ENCODE data around the gene EHMT2.

The EHMT2 gene

GRCh38 chr6:31888276-31889258, 8.9 kb downstream of the EHMT2 start:
- no peak for DNase-seq

DNA sequence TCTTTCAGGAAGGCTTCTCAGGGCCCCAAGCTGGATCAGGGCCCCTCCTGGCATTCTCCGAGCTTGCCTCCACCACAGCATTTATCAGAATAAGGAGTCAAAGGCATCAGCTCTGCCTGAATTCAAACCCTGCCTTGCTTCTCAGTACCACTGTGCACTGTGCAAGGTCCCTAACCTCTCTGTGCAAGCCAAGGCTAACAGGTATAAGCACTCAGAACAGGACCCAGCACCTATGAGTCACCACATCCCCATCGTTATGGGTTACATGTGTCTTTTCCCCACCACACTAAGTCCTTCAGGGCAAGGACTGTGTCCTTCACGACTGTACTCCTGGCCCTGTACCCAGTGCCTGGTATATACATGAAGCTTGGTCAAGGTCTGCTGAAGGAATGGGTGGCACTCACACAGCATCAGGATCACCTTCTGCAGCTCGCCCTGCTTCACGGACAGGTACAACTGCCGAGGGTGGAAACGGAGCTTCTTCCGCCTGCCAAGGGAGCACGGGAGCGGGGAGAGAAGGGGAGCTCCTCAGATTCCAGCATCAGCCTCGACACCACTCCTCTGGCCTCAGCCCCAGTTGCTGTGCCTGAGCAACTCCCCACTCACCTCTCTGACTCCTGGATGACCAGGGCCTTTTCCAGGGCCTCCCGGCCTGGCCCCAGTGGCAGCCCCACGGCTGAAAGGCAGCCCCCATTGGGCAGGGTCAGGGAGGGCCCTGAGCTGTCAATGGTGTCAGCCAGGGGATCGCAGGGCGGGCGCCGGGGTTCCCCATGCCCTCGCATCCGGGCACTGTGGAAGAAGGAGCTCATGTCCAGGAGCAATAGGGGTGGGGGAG, 10.1 kb downstream of the EHMT2 start:
- no peak for DNase-seq

DNA sequence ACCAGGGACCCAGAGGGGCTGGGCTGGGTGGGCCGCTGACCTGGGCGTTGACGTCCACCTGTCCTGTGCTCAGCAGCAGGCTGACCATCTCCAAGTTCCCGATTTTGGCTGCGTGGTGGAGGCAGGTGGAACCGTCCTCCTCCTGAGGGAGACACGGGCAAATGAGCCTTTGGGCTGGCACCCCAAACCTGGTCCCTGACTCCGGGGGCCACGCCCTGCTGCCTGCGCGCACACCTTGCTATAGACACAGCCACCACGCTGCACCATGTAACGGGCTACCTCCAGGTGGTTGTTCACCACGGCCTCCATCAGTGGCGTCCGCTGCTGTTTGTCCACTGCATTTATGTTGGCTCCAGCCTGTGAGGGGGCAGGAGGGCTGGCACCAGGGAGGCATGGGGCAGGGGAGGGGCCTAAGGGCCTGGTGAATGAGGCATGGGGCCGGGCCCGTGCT, 10.9 kb downstream of the EHMT2 start:
- no peak for DNase-seq

GRCh38 chr6:31884528-31885035, 12.9 kb downstream of the EHMT2 start:
- DNase-seq: no peak

DNA sequence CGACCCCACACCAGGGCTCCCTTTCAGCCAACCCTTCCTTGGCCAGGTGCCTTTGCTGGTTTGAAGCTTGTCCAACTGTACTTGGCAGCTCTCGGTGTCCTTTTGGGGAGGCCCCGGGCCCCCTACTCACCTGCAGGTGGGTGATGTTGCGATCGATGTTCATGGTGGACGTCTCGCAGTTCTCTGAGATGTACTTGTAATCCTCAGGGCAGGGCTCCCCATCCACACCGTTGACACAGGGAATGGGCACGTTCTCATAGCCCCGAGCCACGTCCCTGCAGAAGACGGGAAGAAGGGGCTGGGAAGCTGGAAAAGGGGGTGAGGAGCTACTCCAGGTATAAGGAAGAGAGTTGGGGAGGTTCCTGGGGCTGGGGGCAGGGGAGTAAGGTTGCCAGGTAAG, 13.8 kb downstream of the EHMT2 start:
- no peak for DNase-seq

- no peak for DNase-seq
Observed at GRCh38 chr6:31882344-31882743, 15.2 kb downstream of the EHMT2 start.

DNA sequence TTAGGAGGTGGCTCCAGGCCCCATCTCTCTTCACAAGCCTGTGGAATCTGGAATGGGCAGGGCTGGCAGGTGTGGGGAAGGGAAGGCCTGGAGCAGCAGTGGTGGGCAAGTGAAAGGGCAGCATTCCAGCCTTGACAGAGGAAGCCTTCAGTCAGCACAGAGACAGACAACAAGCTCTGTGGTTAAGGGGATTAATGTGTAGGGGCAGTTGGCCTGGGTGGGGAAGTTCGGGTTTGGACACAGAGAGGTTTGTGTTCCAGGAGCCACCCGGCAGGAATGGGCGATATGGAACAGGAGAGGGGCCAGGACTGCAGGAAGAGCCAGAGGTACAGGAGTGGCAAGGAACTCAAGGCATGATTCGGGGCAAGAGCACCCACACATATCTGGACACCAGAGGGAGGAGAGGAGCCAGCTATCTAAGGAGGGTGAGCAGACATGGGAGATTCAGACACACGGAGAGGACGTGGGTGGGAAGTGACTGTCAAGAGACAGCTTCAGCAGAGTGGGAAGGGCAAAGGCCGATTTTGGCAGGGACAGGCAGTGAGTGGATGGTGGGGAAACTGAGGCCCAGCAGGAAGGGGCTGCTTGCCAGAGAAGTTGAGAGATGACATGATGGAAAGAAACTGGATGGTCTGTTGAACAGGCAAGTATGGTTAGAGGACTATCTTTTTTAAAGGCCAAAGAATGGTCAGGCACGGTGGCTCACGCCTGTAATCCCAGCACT, 16.2 kb downstream of the EHMT2 start:
- DNase-seq: no peak

- DNase-seq: no peak
Observed at GRCh38 chr6:31880616-31881015, 16.9 kb downstream of the EHMT2 start.

DNA sequence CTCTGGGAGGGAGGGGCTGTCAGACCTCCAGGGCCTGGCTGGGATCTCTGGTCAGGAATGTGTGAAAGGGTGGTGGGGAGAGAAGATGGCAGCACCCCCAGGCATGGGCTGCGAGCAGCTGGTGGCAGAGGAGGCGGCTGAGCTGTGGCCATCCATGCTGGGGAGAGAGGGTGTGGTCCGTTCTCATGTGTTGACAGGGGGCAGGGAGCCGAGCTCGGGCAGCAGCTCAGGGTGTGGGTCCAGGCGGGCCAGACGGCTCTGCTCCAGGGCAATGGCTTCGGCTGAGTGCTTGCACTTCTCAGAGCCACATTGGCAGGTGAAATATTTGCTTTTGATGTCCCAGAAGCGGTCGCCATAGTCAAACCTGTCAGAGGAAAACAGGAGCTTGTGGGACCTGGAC, 17.6 kb downstream of the EHMT2 start:
- DNase-seq: no peak

DNA sequence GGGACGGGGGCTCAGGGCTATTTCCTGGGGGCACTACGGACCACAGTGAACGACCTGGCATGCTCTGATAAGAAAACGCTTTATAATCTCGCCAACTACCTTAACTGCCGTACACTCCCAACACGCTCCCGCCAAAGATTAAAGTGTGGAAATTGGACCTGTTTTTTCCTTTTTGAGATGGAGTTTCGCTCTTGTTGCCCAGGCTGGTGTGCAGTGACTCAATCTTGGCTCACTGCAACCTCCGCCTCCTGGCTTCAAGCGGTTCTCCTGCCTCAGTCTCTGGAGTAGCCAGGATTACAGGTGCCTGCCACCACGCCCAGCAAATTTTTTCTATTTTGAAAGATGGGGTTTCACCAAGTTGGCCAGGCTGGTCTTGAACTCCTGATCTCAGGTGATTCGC, 18.4 kb downstream of the EHMT2 start:
- no peak for DNase-seq

GRCh38 chr6:31878726-31879125, 18.8 kb downstream of the EHMT2 start, which contains the start of gene SLC44A4:
SLC44A4 (minus strand) TSS chr6:31878997; CDS start chr6:31878980, 17 bp downstream.
- DNase-seq: no peak

DNA sequence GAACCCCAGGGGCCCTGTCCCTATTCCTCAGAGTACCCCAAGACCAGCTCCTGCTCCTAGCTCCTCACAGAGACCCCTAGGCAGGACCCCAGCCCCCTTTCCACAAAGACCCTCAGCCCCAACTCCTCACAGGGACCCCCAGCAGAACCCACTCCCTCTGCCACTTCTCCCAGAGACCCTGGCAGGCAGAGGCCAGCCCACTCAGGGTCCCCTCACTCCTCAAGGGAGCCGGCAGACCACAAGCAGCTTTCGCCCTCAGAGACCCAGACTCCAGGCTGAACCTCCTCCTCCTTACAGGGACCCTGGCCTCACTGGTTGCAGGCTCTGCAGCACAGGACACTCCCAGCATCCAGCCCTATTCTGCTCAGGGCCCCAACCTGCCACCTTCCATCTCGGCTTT, 19.3 kb downstream of the EHMT2 start:
- no peak for DNase-seq

DNA sequence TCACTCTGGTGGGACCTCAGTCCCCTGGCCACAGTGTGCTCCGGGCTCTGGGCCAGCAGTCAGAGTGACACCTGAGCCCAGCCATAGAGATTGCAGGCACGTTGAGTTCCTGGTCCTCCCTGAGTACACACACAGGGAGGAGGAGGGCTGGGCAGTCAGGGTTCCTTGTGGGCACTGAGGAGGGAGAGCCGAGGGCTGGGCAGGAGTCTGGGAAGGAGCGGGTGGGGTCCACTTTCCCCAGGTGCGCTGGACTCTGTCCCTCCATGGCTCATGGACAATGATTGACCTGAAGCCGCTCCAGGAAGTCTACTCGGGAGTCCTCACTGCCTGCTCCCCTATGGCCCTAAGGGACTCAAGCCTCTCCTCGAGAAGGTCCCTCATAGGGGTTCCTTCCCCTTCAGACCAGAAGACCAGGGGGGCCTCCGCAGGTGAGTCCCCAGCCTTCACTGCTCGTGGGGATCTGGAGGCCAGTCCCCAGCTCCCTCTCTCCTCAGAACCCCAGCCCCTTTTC, 19.8 kb downstream of the EHMT2 start:
- no peak for DNase-seq

GRCh38 chr6:31877125-31877650, 20.3 kb downstream of the EHMT2 start:
- DNase-seq: no peak

DNA sequence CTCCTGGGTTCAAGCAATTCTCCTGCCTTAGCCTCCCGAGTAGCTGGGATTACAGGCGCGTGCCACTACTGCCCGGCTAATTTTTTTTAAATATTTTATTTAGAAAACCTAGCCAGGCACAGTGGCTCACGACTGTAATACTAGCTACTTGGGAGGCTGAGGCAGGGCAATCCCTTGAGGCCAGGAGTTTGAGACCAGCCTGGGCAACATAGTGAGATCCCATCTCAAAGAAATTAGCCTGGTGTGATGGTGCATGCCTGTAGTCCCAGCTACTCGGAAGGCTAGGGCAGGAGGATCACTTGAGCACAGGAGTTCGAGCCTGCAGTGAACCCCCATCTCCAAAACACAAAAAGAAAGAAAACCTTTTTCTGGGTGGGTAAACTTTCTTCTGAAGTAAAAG, 21.1 kb downstream of the EHMT2 start:
- DNase-seq: no peak

DNA sequence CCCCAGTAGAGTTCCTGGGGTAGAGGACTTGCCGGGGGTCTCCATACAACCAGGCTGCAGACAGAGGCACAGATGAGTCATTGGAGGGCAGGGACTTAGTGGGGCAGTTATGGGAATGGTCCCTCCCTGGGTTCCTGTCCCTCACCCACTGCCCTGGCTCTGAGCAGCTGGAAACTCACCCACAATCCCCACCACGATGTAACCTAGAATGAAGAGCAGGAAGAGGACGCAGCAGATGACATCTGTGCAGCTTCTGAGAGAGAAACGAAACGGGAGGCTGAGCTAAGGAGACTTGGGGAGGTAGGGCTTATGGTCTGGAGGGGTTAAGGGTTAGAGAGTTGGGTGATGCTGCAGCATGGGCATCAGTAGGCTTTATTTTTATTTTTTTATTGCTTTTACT, 21.6 kb downstream of the EHMT2 start:
- no peak for DNase-seq

DNA sequence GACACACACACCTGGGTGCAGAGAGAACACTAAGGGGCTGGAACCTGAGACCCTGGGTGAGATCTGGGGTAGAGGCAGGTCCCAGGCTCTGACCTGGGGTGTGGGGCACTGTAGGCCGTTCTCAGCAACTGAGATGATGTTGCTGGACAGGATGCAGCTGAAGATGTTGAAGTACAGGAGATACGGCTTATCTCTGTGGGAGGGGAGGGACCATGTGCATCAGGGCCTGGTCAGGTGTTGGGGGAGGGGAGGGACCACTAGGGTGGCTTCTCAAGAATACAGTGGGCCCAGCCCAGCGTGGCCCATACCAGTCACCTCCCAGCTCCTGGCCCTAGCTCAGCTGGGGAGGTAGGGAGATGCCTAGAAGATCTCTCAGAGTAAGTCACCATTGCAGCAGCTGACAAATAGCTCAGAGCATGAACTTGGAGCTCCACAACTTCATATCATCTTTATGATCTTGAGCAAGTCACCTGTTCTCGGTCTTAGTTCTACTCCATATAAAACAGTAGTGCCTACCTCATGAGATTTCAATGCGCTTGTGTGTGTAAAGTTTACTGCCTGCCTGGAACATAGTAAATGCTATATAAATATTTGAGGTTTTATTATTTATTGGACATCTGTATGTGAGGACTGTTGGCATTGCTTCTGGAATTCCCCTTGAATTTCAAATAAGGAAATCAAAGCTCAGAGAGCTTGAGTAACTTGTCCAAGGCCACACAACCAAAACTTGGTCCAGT, 22.5 kb downstream of the EHMT2 start:
- DNase-seq: no peak

GRCh38 chr6:31874084-31874670, 23.3 kb downstream of the EHMT2 start:
- DNase-seq: no peak

DNA sequence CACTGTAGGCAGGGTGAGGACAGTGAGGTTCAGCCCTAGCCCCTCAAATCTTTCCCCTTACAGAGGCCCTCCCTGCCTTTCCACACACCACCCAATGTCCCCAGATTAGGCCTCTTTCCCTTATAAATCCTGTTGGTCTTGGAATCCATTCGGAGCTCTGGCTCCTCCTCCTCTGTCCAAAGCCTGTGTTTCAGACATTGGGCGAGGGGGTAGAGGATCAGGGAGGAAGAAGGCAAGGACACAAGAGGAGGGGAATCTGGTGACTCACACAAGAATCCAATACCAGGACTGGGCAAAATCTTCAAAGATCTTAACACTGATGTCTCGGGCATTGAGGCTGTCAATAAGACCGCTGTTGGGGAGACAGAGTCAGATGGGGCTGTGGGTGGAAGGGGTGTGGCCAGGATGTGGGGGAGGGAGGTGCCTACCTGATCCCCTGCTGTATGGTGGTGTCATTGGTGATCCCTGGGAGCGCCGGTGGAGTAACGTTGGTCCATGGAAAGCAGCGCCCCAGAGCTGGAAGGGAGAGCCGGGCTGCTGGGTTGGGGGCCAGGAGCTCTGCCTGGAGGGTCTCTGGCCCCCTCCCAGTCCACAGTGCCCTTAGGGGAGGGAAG, 26.3 kb downstream of the EHMT2 start:
- DNase-seq: no peak

GRCh38 chr6:31870385-31870921, 27.0 kb downstream of the EHMT2 start:
- DNase-seq: no peak

All from femur (tissue), 1 donor.